ENCODE measurements around the gene LRRIQ3.

DNA sequence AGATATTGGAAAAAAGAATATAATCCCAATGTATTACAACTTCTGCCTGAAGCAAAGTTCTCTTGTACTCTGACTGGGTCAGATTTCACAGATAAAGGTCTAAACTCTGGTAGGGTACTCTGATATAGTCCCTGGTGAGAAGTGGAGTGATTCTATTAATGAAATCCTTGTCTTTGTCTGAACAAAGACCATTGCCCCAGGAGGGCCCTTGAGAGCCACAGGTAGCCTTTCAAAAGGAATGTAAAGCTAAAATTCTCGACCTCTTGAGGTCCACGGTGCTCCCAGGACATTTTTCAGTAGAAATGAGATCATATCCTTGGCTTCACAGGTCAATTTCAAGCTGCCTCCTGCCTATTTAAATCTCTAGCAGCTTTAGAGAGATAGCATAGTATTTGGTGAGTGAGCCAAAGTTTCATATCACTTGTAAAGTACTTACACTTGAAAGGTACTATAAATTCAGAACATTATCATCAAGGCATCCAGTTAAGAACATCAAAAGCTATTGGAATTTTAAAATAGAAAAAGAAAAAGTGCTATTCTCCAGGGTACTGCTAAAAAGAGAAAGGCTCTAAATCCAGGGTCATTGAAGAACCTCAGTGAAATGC lies 47.3 kb upstream of the LRRIQ3 start:
- TF ChIP-seq, protein P1, sequence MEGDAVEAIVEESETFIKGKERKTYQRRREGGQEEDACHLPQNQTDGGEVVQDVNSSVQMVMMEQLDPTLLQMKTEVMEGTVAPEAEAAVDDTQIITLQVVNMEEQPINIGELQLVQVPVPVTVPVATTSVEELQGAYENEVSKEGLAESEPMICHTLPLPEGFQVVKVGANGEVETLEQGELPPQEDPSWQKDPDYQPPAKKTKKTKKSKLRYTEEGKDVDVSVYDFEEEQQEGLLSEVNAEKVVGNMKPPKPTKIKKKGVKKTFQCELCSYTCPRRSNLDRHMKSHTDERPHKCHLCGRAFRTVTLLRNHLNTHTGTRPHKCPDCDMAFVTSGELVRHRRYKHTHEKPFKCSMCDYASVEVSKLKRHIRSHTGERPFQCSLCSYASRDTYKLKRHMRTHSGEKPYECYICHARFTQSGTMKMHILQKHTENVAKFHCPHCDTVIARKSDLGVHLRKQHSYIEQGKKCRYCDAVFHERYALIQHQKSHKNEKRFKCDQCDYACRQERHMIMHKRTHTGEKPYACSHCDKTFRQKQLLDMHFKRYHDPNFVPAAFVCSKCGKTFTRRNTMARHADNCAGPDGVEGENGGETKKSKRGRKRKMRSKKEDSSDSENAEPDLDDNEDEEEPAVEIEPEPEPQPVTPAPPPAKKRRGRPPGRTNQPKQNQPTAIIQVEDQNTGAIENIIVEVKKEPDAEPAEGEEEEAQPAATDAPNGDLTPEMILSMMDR (conservative IDR thresholded peaks at IDR 0.05; ENCODE audit: low read depth, low read length) = no peak
- no peak for TF ChIP-seq EZH2 (IDR thresholded peaks at IDR 0.05; ENCODE audit: low read length, unreplicated experiment)
